SK-N-SH (cell line): ENCODE data around the gene JAZF1. TPM values are rescaled to one million over a fixed set of nuclear protein-coding genes. Genes with fewer than 3 reads are reported as not detected.

ENCODE experiments used
- CTCF ChIA-PET: fragments of 300-600, 350-600 bp; formaldehyde crosslinking; extraction: SDS; loops from one replicate; lab custom pipeline; 2021; lab: Yijun Ruan, JAX
- POLR2A ChIA-PET: fragments of 350-600 bp; sonication (Branson Sonifier 250); formaldehyde crosslinking; extraction: SDS; loops from one replicate; lab custom pipeline; 2020; ENCODE audit warnings: antibody characterized with exemption, inconsistent platforms; lab: Yijun Ruan, JAX
- DNase-seq: peaks from one replicate; pipeline ENCODE4 v3.0.0; 2012
- H2AFZ ChIP-seq: fragments of 200-600 bp; sonication (generic); 2 replicates; pipeline ENCODE4 v1.8.1; 2016; ENCODE audit warnings: antibody characterized with exemption, mild to moderate bottlenecking, low read depth
- H3F3A ChIP-seq: fragments of 200-600 bp; sonication (generic); replicated peaks from 2 replicates; pipeline ENCODE3; 2016; ENCODE audit warnings: antibody characterized with exemption, mild to moderate bottlenecking; ENCODE audit not compliant: insufficient read depth
- H3K27ac ChIP-seq, 2 experiments: fragments of 200-500 bp in 1 of 2; fragments of 200-600 bp in 1 of 2; sonication (Bioruptor generic) in 1 of 2; sonication (generic), shearing (Covaris generic) in 1 of 2; 2 replicates each; pipeline versions ENCODE4 v1.5.1 to v1.6.1; 2014 to 2016; ENCODE audit warnings: low read depth in 2 of 2, inconsistent platforms in 1 of 2, low read length in 1 of 2, mild to moderate bottlenecking in 1 of 2, mixed read lengths in 1 of 2
- H3K27me3 ChIP-seq: fragments of 200-600 bp; sonication (generic), shearing (Covaris generic); 2 replicates; pipeline ENCODE4 v1.6.1; 2016; ENCODE audit warnings: mixed run types; ENCODE audit not compliant: insufficient read depth
- H3K36me3 ChIP-seq, 2 experiments: fragments of 200-500 bp in 1 of 2; fragments of 200-600 bp in 1 of 2; sonication (Bioruptor generic) in 1 of 2; sonication (generic) in 1 of 2; replicated peaks in 1 of 2; 2 replicates each; pipeline versions ENCODE3 to v1.5.1; 2014 to 2016; ENCODE audit warnings: low read length in 1 of 2, mild to moderate bottlenecking in 1 of 2; ENCODE audit not compliant: insufficient read depth in 2 of 2, control insufficient read depth in 1 of 2
- H3K4me1 ChIP-seq, 2 experiments: fragments of 200-500 bp in 1 of 2; fragments of 200-600 bp in 1 of 2; sonication (Bioruptor generic) in 1 of 2; sonication (generic), shearing (Covaris generic) in 1 of 2; 2 replicates each; pipeline versions ENCODE4 v1.5.1 to v1.6.1; 2014 to 2016; ENCODE audit warnings: low read depth in 1 of 2, low read length in 1 of 2, mixed run types in 1 of 2; ENCODE audit not compliant: insufficient read depth in 2 of 2, control insufficient read depth in 1 of 2
- H3K4me2 ChIP-seq: fragments of 200-600 bp; sonication (generic), shearing (Covaris generic); 2 replicates; pipeline ENCODE4 v1.6.1; 2017; ENCODE audit warnings: mixed run types
- H3K4me3 ChIP-seq, 2 experiments: fragments of 200-500 bp in 1 of 2; fragments of 200-600 bp in 1 of 2; sonication (Bioruptor generic) in 1 of 2; sonication (generic), shearing (Covaris generic) in 1 of 2; 2 replicates each; pipeline versions ENCODE4 v1.5.1 to v1.8.1; 2014 to 2016; ENCODE audit warnings: low read depth in 2 of 2, inconsistent platforms in 1 of 2, low read length in 1 of 2, mild to moderate bottlenecking in 1 of 2, mixed read lengths in 1 of 2, moderate library complexity in 1 of 2
- H3K79me2 ChIP-seq: fragments of 200-600 bp; sonication (generic); 2 replicates; pipeline ENCODE4 v1.8.1; 2017; ENCODE audit warnings: mild to moderate bottlenecking; ENCODE audit not compliant: insufficient read depth
- H3K9ac ChIP-seq: fragments of 200-600 bp; sonication (generic); 2 replicates; pipeline ENCODE4 v1.6.1; 2017; ENCODE audit warnings: mixed run types
- H3K9me2 ChIP-seq: fragments of 200-600 bp; sonication (generic); 2 replicates; pipeline ENCODE4 v1.6.1; 2017; ENCODE audit warnings: mixed run types
- H3K9me3 ChIP-seq: fragments of 200-600 bp; sonication (generic); 2 replicates; pipeline ENCODE4 v1.6.1; 2017; ENCODE audit warnings: mixed run types, mild to moderate bottlenecking, moderate library complexity
- H4K20me1 ChIP-seq: fragments of 200-600 bp; sonication (generic); 2 replicates; pipeline ENCODE4 v1.6.1; 2017; ENCODE audit warnings: mild to moderate bottlenecking, mixed run types; ENCODE audit not compliant: insufficient read depth
- CHD2 ChIP-seq: fragments of 150-350 bp; IDR thresholded peaks from 2 replicates; pipeline ENCODE4 v1.6.1; 2018; ENCODE audit warnings: low read length; ENCODE audit not compliant: partially characterized antibody
- ELF1 ChIP-seq: IDR thresholded peaks from 2 replicates; pipeline ENCODE4 v1.4.0; 2012
- EZH2phosphoT487 ChIP-seq: fragments of 200-600 bp; sonication (generic); IDR thresholded peaks from 2 replicates; pipeline ENCODE4 v1.6.1; 2017; ENCODE audit warnings: low read depth, mixed run types, mild to moderate bottlenecking, antibody characterized with exemption, moderate library complexity, borderline replicate concordance
- GABPA ChIP-seq: IDR thresholded peaks from 2 replicates; pipeline ENCODE4 v1.4.0; 2012; ENCODE audit warnings: low read depth, mild to moderate bottlenecking
- JUND ChIP-seq: IDR thresholded peaks from 2 replicates; pipeline ENCODE4 v1.4.0; 2012
- MEF2A ChIP-seq: IDR thresholded peaks from 2 replicates; pipeline ENCODE4 v1.4.0; 2012; ENCODE audit warnings: low read depth, borderline replicate concordance
- POLR2AphosphoS5 ChIP-seq: IDR thresholded peaks from 2 replicates; pipeline ENCODE4 v1.6.1; 2012; ENCODE audit warnings: low read depth, low read length
- RCOR1 ChIP-seq: fragments of 150-350 bp; IDR thresholded peaks from 2 replicates; pipeline ENCODE4 v1.6.1; 2017; ENCODE audit warnings: antibody characterized with exemption, low read length
- SMC3 ChIP-seq: IDR thresholded peaks from 2 replicates; pipeline ENCODE4 v1.6.1; 2012; ENCODE audit warnings: low read depth, low read length, improper control_type of control experiment
- TAF1 ChIP-seq: IDR thresholded peaks from 2 replicates; pipeline ENCODE4 v1.6.1; 2012; ENCODE audit warnings: low read depth, mild to moderate bottlenecking, low read length, moderate library complexity, borderline replicate concordance
- TCF12 ChIP-seq: IDR thresholded peaks from 2 replicates; pipeline ENCODE4 v1.4.0; 2012
- TEAD4 ChIP-seq: IDR thresholded peaks from 2 replicates; pipeline ENCODE4 v1.4.0; 2012; ENCODE audit warnings: mild to moderate bottlenecking, borderline replicate concordance; ENCODE audit not compliant: insufficient read depth
- YY1 ChIP-seq: IDR thresholded peaks from 2 replicates; pipeline ENCODE4 v1.4.0; 2012; ENCODE audit warnings: low read depth, mild to moderate bottlenecking
- WGBS: methylation state at CpG from one replicate; pipeline ENCODE4 v1.1.6; 2017; ENCODE audit warnings: low lambda C conversion rate; 5-methylcytosine and 5-hydroxymethylcytosine counted together
- polyA plus RNA-seq, 3 experiments: library from polyadenylated mRNA; depleted of rRNA; stranded (reverse); fragments of >200 nt; gene quantifications; 2 replicates each; pipeline ENCODE4 v1.2.3, GENCODE V29; 2012
- TF ChIP-seq, protein P1 (sequence below): fragments of 150-350 bp; IDR thresholded peaks from 2 replicates; pipeline ENCODE4 v1.6.1; 2016; ENCODE audit warnings: mild to moderate bottlenecking, low read depth, low read length
- TF ChIP-seq, protein P2 (sequence below): IDR thresholded peaks from 2 replicates; pipeline ENCODE4 v1.4.0; 2012; ENCODE audit warnings: low read depth, borderline replicate concordance
- TF ChIP-seq, protein P3 (sequence below): IDR thresholded peaks from 2 replicates; pipeline ENCODE4 v1.6.1; 2012; ENCODE audit warnings: mild to moderate bottlenecking, low read depth, low read length, moderate library complexity
- TF ChIP-seq, protein P4 (sequence below): IDR thresholded peaks from 2 replicates; pipeline ENCODE4 v1.4.0; 2012; ENCODE audit warnings: low read depth, borderline replicate concordance

The JAZF1 gene
- polyA plus RNA-seq, 1 of the 3 experiments (the other 2 are of a cell fraction), result 1.7 TPM

DNA sequence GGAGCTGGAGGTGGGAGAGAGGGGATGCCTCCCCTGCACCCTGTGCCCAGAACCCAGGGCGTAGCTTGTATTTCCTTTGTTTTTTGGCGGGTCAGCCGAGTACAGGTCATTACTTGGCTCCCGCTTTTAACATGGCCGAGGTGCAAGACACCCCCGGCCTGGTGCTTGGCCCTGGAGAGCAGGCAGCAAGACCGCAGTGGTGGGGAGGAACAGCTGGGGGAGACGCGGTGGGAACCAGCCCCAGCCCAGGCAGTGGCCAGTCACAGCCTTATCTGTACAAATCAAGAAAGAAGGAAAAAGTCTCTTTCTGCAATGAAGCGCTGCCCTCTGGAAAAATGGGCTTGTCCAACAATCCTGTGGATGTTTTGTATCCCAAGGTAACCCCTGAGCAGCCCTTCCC is 341.5 kb downstream of the JAZF1 start:
- no peaks in the 10 kb centered on the region for H3K9me2 ChIP-seq
- H3K27me3 ChIP-seq, result no peaks in the 10 kb centered on the region
- WGBS, result 97% methylated on average over 10 of the region's 10 CpGs
- POLR2A ChIA-PET, result no interaction called here
- no peaks in the 10 kb centered on the region for H3F3A ChIP-seq
- H3K79me2 ChIP-seq, result no peaks in the 10 kb centered on the region
- peak; percentile 19 for DNase-seq
- H3K4me2 ChIP-seq, result no peak overlapping the region
- no peaks in the 10 kb centered on the region for H4K20me1 ChIP-seq
- no peaks in the 10 kb centered on the region for H3K9me3 ChIP-seq
- no peaks in the 10 kb centered on the region for H3K4me1 ChIP-seq
- TF ChIP-seq, protein P1, sequence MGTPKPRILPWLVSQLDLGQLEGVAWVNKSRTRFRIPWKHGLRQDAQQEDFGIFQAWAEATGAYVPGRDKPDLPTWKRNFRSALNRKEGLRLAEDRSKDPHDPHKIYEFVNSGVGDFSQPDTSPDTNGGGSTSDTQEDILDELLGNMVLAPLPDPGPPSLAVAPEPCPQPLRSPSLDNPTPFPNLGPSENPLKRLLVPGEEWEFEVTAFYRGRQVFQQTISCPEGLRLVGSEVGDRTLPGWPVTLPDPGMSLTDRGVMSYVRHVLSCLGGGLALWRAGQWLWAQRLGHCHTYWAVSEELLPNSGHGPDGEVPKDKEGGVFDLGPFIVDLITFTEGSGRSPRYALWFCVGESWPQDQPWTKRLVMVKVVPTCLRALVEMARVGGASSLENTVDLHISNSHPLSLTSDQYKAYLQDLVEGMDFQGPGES, result no peak
- TF ChIP-seq SMC3, result no peak
- TF ChIP-seq ELF1, result no peak
- TF ChIP-seq EZH2phosphoT487, result no peak
- TF ChIP-seq TCF12, result no peak
- no peak for TF ChIP-seq MEF2A
- TF ChIP-seq TAF1, result no peak
- TF ChIP-seq POLR2AphosphoS5, result no peak
- TF ChIP-seq TEAD4, result no peak
- no peak for TF ChIP-seq CHD2
- no peak for TF ChIP-seq JUND
- no peak for TF ChIP-seq YY1
- no peak for TF ChIP-seq RCOR1
- TF ChIP-seq, protein P2, sequence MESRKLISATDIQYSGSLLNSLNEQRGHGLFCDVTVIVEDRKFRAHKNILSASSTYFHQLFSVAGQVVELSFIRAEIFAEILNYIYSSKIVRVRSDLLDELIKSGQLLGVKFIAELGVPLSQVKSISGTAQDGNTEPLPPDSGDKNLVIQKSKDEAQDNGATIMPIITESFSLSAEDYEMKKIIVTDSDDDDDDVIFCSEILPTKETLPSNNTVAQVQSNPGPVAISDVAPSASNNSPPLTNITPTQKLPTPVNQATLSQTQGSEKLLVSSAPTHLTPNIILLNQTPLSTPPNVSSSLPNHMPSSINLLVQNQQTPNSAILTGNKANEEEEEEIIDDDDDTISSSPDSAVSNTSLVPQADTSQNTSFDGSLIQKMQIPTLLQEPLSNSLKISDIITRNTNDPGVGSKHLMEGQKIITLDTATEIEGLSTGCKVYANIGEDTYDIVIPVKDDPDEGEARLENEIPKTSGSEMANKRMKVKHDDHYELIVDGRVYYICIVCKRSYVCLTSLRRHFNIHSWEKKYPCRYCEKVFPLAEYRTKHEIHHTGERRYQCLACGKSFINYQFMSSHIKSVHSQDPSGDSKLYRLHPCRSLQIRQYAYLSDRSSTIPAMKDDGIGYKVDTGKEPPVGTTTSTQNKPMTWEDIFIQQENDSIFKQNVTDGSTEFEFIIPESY, result no peak
- TF ChIP-seq GABPA, result no peak
- TF ChIP-seq, protein P3, sequence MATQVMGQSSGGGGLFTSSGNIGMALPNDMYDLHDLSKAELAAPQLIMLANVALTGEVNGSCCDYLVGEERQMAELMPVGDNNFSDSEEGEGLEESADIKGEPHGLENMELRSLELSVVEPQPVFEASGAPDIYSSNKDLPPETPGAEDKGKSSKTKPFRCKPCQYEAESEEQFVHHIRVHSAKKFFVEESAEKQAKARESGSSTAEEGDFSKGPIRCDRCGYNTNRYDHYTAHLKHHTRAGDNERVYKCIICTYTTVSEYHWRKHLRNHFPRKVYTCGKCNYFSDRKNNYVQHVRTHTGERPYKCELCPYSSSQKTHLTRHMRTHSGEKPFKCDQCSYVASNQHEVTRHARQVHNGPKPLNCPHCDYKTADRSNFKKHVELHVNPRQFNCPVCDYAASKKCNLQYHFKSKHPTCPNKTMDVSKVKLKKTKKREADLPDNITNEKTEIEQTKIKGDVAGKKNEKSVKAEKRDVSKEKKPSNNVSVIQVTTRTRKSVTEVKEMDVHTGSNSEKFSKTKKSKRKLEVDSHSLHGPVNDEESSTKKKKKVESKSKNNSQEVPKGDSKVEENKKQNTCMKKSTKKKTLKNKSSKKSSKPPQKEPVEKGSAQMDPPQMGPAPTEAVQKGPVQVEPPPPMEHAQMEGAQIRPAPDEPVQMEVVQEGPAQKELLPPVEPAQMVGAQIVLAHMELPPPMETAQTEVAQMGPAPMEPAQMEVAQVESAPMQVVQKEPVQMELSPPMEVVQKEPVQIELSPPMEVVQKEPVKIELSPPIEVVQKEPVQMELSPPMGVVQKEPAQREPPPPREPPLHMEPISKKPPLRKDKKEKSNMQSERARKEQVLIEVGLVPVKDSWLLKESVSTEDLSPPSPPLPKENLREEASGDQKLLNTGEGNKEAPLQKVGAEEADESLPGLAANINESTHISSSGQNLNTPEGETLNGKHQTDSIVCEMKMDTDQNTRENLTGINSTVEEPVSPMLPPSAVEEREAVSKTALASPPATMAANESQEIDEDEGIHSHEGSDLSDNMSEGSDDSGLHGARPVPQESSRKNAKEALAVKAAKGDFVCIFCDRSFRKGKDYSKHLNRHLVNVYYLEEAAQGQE, result no peak
- TF ChIP-seq, protein P4, sequence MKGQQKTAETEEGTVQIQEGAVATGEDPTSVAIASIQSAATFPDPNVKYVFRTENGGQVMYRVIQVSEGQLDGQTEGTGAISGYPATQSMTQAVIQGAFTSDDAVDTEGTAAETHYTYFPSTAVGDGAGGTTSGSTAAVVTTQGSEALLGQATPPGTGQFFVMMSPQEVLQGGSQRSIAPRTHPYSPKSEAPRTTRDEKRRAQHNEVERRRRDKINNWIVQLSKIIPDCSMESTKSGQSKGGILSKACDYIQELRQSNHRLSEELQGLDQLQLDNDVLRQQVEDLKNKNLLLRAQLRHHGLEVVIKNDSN, result no peak
- H3K9ac ChIP-seq, result no peak overlapping the region
- CTCF ChIA-PET, result interaction anchor here (1.3 to 1.7 kb wide), 2 partner anchors 10 to 18 kb away, joined by 3 to 4 read pairs; no protein-coding TSS in a partner anchor
- H2AFZ ChIP-seq, result no peak overlapping the region
- H3K4me3 ChIP-seq, result no peak overlapping the region
- peaks cover 4 to 6% of the 10 kb centered on the region in 2 experiments for H3K36me3 ChIP-seq
- H3K27ac ChIP-seq, result no peak overlapping the region
